Lung (tissue), 12 donors: ENCODE data around the gene LPGAT1. TPM values are rescaled to one million over a fixed set of nuclear protein-coding genes. Genes with fewer than 3 reads are reported as not detected.

ENCODE experiments used
- ATAC-seq: fragments of 200-7000 bp; cut with Tn5 transposase; one replicate; pipeline ENCODE4 v1.9.1; 2020; ENCODE audit warnings: moderate number of reproducible peaks; ENCODE audit not compliant: insufficient read depth, low FRiP score
- DNase-seq, 3 donors: peaks; one replicate each; pipeline ENCODE4 v3.0.0-alpha.2; 2013 to 2017
- H3K27ac ChIP-seq, 2 donors: one replicate each; pipeline ENCODE4 v1.5.1; 2013; ENCODE audit warnings: mild to moderate bottlenecking in 2 of 2, moderate library complexity in 2 of 2, control low read depth in 1 of 2, inconsistent platforms in 1 of 2, low read depth in 1 of 2, low read length in 1 of 2
- H3K27me3 ChIP-seq, 3 donors: one replicate each; pipeline ENCODE4 v1.5.1; 2013; ENCODE audit warnings: low read length in 2 of 3; ENCODE audit not compliant: control insufficient read depth in 3 of 3, insufficient read depth in 3 of 3
- H3K36me3 ChIP-seq, 4 donors: one replicate each; pipeline ENCODE4 v1.5.1; 2013; ENCODE audit warnings: low read length in 4 of 4, mild to moderate bottlenecking in 1 of 4, moderate library complexity in 1 of 4; ENCODE audit not compliant: control insufficient read depth in 4 of 4, insufficient read depth in 4 of 4
- H3K4me1 ChIP-seq, 5 donors: one replicate each; pipeline ENCODE4 v1.5.1; 2013; ENCODE audit warnings: low read length in 5 of 5, mild to moderate bottlenecking in 2 of 5, moderate library complexity in 1 of 5; ENCODE audit not compliant: control insufficient read depth in 5 of 5, insufficient read depth in 5 of 5
- H3K4me3 ChIP-seq: one replicate; pipeline ENCODE4 v1.5.1; 2013; ENCODE audit warnings: mild to moderate bottlenecking, control low read depth, moderate library complexity
- H3K9ac ChIP-seq, 2 donors: one replicate each; pipeline ENCODE4 v1.5.1; 2013; ENCODE audit warnings: low read length in 2 of 2, control low read depth in 1 of 2; ENCODE audit not compliant: insufficient read depth in 1 of 2
- H3K9me3 ChIP-seq, 4 donors: one replicate each; pipeline ENCODE4 v1.5.1; 2013; ENCODE audit warnings: low read length in 3 of 4, mild to moderate bottlenecking in 1 of 4, moderate library complexity in 1 of 4; ENCODE audit not compliant: control insufficient read depth in 4 of 4, insufficient read depth in 3 of 4
- WGBS, 2 donors: extraction: QIAGEN DNeasy Blood & Tissue Kit; methylation state at CpG; one replicate each; pipeline ENCODE4 v1.1.7; 2013; 5-methylcytosine and 5-hydroxymethylcytosine counted together
- polyA plus RNA-seq, 2 donors: library from polyadenylated mRNA; stranded (reverse); fragments of 200-250 nt; gene quantifications; one replicate each; pipeline ENCODE4 v1.2.1, GENCODE V29; 2013
- total RNA-seq, 2 donors: library from RNA; depleted of rRNA in 1 of 2; stranded (reverse); fragments of >200 nt in 1 of 2; gene quantifications; one replicate each; pipeline ENCODE4 v1.2.1, GENCODE V29; 2014 to 2021
- TF ChIP-seq, protein P1 (sequence below): IDR thresholded peaks from 2 replicates; pipeline ENCODE4 v1.5.1; 2012; ENCODE audit warnings: mild to moderate bottlenecking; ENCODE audit errors: control extremely low read depth, extremely low read depth
- donor health status: control.
- donor health status: control.
- donor health status: Bipolar disorder and iron deficiency.
- donor health status: healthy.
- donor health status: DM: yes; HTN: yes; CAD: no.

LPGAT1 gene
- total and polyA plus RNA-seq, 4 donors: 4.9 to 41.9 (median 25.5) TPM

GRCh38 chr1:211731456-211732292 is 98.9 kb downstream of the LPGAT1 start:
- WGBS, 2 donors: 72 to 86% methylated on average over 5 of the region's 5 CpGs
- DNase-seq: no peak

DNA sequence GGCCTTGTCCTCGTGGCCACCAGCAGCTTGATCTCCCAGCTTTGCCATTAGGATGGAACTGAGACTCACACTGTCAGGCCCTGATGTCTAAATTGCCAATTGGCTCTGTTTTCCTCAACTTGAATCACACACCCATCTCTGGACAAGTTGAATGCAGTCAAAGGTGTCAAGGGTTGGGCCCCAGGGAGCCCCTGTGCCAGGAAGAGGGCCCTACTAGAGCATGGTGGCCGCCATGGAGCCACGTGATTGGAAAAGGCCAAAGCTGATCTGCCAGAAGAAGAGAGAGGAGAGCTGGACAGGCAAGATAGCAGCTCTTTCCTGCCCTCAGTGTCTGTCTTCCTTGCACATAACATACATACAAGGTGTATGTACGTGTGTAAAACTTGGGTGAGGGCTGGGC is 100.2 kb downstream of the LPGAT1 start:
- Histone ChIP-seq H3K4me3 (no peak overlapping the region), H3K9ac (no peak overlapping the region), H3K27ac (no peak overlapping the region), H3K27me3 (no peaks in the 10 kb centered on the region), H3K36me3 (no peaks in the 10 kb centered on the region), H3K4me1 (peaks cover 0 to 2% (median 0%) of the 10 kb centered on the region in 5 donors), H3K9me3 (no peaks in the 10 kb centered on the region)
- TF ChIP-seq, protein P1, sequence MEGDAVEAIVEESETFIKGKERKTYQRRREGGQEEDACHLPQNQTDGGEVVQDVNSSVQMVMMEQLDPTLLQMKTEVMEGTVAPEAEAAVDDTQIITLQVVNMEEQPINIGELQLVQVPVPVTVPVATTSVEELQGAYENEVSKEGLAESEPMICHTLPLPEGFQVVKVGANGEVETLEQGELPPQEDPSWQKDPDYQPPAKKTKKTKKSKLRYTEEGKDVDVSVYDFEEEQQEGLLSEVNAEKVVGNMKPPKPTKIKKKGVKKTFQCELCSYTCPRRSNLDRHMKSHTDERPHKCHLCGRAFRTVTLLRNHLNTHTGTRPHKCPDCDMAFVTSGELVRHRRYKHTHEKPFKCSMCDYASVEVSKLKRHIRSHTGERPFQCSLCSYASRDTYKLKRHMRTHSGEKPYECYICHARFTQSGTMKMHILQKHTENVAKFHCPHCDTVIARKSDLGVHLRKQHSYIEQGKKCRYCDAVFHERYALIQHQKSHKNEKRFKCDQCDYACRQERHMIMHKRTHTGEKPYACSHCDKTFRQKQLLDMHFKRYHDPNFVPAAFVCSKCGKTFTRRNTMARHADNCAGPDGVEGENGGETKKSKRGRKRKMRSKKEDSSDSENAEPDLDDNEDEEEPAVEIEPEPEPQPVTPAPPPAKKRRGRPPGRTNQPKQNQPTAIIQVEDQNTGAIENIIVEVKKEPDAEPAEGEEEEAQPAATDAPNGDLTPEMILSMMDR: no peak
- ATAC-seq (no peak), DNase-seq (no peak)
- WGBS, 2 donors: 86 to 94% methylated on average over 4 of the region's 4 CpGs

More at GRCh38 chr1:211731456-211732292, 98.9 kb downstream of the LPGAT1 start:
- Histone ChIP-seq H3K9me3 (no peaks in the 10 kb centered on the region), H3K27ac (no peak overlapping the region), H3K4me3 (no peak overlapping the region), H3K4me1 (peaks cover 0 to 2% (median 0%) of the 10 kb centered on the region in 5 donors), H3K9ac (no peak overlapping the region), H3K36me3 (no peaks in the 10 kb centered on the region), H3K27me3 (no peaks in the 10 kb centered on the region)
- TF ChIP-seq, protein P1: no peak
- no peak for ATAC-seq

DNA sequence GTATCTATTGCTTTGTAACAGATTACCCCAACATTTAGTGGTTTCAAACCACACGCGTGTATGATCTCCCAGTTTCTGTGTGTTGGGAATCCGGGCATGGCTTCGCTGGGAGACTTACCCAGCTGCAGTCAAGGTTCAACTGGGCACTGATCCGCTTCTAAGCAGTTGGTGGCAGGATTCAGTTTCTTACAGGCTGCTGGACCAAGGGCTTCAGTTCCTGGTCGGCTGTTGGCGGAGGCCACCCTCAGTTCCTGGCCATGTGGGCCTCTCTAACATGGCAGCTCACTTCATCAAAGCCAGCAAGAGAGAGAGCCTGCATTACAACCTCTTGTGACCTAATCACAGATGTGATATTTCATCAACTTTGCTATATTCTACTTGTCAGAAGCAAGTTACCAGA is 101.3 kb downstream of the LPGAT1 start:
- no peak overlapping the region for H3K4me3 ChIP-seq
- no peak overlapping the region for H3K27ac ChIP-seq
- DNase-seq (no peak), ATAC-seq (no peak)
- H3K36me3 ChIP-seq: no peaks in the 10 kb centered on the region
- H3K9me3 ChIP-seq: no peaks in the 10 kb centered on the region
- H3K4me1 ChIP-seq: no peaks in the 10 kb centered on the region
- TF ChIP-seq, protein P1: no peak
- H3K27me3 ChIP-seq: no peaks in the 10 kb centered on the region
- no peak overlapping the region for H3K9ac ChIP-seq
- 90 to 95% methylated on average over 7 of the region's 7 CpGs for WGBS, 2 donors
